Natural killer cell (primary cell): ENCODE results near the gene OR8G5. TPM values are rescaled to one million over a fixed set of nuclear protein-coding genes. Genes with fewer than 3 reads are reported as not detected.

ENCODE experiments used
- ATAC-seq, 3 donors: fragments of 150-1000 bp in 2 of 3; fragments of 200-7000 bp in 1 of 3; cut with Tn5 transposase; 1 replicate in 1 of 3; 2 replicates in 2 of 3; pipeline ENCODE4 v1.10.0; 2021; ENCODE audit warnings: mild to moderate bottlenecking in 2 of 3, moderate library complexity in 2 of 3
- DNase-seq, 2 donors: peaks; one replicate each; pipeline versions ENCODE4 v3.0.0 to v3.0.0-alpha.2; 2013 to 2021; ENCODE audit warnings: mixed read lengths in 1 of 2
- H3K27ac ChIP-seq: one replicate; pipeline ENCODE4 v1.5.1; 2013; ENCODE audit warnings: mild to moderate bottlenecking, low read length
- H3K27me3 ChIP-seq: one replicate; pipeline ENCODE4 v1.6.1; 2013; ENCODE audit warnings: low read length; ENCODE audit not compliant: control insufficient read depth, insufficient read depth
- H3K36me3 ChIP-seq: one replicate; pipeline ENCODE4 v1.6.1; 2013; ENCODE audit warnings: low read length; ENCODE audit not compliant: control insufficient read depth, insufficient read depth
- H3K4me1 ChIP-seq: one replicate; pipeline ENCODE4 v1.6.1; 2013; ENCODE audit warnings: low read length; ENCODE audit not compliant: control insufficient read depth, insufficient read depth
- H3K4me3 ChIP-seq: one replicate; pipeline ENCODE4 v1.5.1; 2013; ENCODE audit warnings: low read length
- H3K9me3 ChIP-seq: one replicate; pipeline ENCODE4 v1.6.1; 2013; ENCODE audit warnings: low read length; ENCODE audit not compliant: control insufficient read depth, insufficient read depth
- H3K27ac Mint-ChIP-seq, 2 donors: one replicate each; pipeline ENCODE4 v1.8.0; 2022; ENCODE audit warnings: mild to moderate bottlenecking in 2 of 2, mixed read lengths in 2 of 2, moderate library complexity in 1 of 2
- H3K27me3 Mint-ChIP-seq, 2 donors: one replicate each; pipeline ENCODE4 v1.8.0; 2022; ENCODE audit warnings: low read depth in 2 of 2, mixed read lengths in 2 of 2
- H3K36me3 Mint-ChIP-seq: one replicate; pipeline ENCODE4 v1.8.0; 2022; ENCODE audit warnings: mixed read lengths
- H3K4me1 Mint-ChIP-seq, 2 donors: one replicate each; pipeline ENCODE4 v1.8.0; 2022; ENCODE audit warnings: mixed read lengths in 2 of 2
- H3K4me3 Mint-ChIP-seq: one replicate; pipeline ENCODE4 v1.8.0; 2022; ENCODE audit warnings: mild to moderate bottlenecking, moderate library complexity, mixed read lengths
- H3K9me3 Mint-ChIP-seq, 2 donors: one replicate each; pipeline ENCODE4 v1.8.0; 2022; ENCODE audit warnings: mixed read lengths in 2 of 2
- CTCF ChIP-seq: fragments of 200-600 bp; IDR thresholded peaks from one replicate; pipeline ENCODE4 v1.8.0; 2022; ENCODE audit warnings: antibody characterized with exemption
- WGBS: methylation state at CpG from one replicate; pipeline ENCODE4 v1.1.7; 2013; ENCODE audit warnings: missing lambda C conversion rate; ENCODE audit not compliant: insufficient coverage; 5-methylcytosine and 5-hydroxymethylcytosine counted together
- intact Hi-C: fragments of 100-400 bp; cut with micrococcal nuclease; formaldehyde crosslinking; loops from one replicate; pipeline ENCODE4 v1.14.2; 2022
- total RNA-seq, 4 donors: library from RNA; stranded (reverse); fragments of 120-200 nt in 1 of 4; gene quantifications; one replicate each; pipeline versions ENCODE4 v1.2.3 to v1.2.4, GENCODE V29; 2013 to 2022

The OR8G5 gene
- total RNA-seq, 3 donors from 2014 or later (not counting 1 experiment from before 2014, with no cell fraction given): not detected

- ATAC-seq (no peak), DNase-seq (no peak)
- no peaks in the 10 kb centered on the region for H3K9me3 ChIP-seq
- 90% methylated on average over 4 of the region's 4 CpGs for WGBS
- TF ChIP-seq CTCF: no peak
- H3K27ac ChIP-seq: no peak overlapping the region
- Mint-ChIP-seq H3K27me3 (peaks cover 14 to 15% of the 10 kb centered on the region in 2 donors), H3K4me3 (no peak overlapping the region), H3K4me1 (no peaks in the 10 kb centered on the region), H3K36me3 (no peaks in the 10 kb centered on the region), H3K9me3 (peaks cover 0 to 2% of the 10 kb centered on the region in 2 donors), H3K27ac (no peak overlapping the region)
- intact Hi-C loops: no loop called here
- H3K27me3 ChIP-seq: no peaks in the 10 kb centered on the region
- H3K4me1 ChIP-seq: no peaks in the 10 kb centered on the region
- H3K36me3 ChIP-seq: no peaks in the 10 kb centered on the region
- no peak overlapping the region for H3K4me3 ChIP-seq
Measured at GRCh38 chr11:124313131-124313530, 57.0 kb downstream of the OR8G5 start.

- no peak for ATAC-seq
- intact Hi-C loops: no loop called here
Measured at GRCh38 chr11:124313849-124314248, 57.7 kb downstream of the OR8G5 start, which contains the start of gene OR8D1. Gene OR8D1 (minus strand): TSS chr11:124313949. CDS start chr11:124310766, 3,183 bp downstream.

GRCh38 chr11:124315052-124315451, 58.9 kb downstream of the OR8G5 start:
- Histone ChIP-seq H3K27me3 (no peaks in the 10 kb centered on the region), H3K4me1 (no peaks in the 10 kb centered on the region), H3K4me3 (no peak overlapping the region), H3K36me3 (no peaks in the 10 kb centered on the region), H3K9me3 (no peaks in the 10 kb centered on the region), H3K27ac (no peak overlapping the region)
- intact Hi-C loops: no loop called here
- Mint-ChIP-seq H3K27me3 (peaks cover 10 to 16% of the 10 kb centered on the region in 2 donors), H3K4me1 (no peaks in the 10 kb centered on the region), H3K36me3 (no peaks in the 10 kb centered on the region), H3K4me3 (no peak overlapping the region), H3K9me3 (peaks cover 0 to 5% of the 10 kb centered on the region in 2 donors), H3K27ac (no peak overlapping the region)
- TF ChIP-seq CTCF: no peak
- WGBS: 47% methylated on average over 3 of the region's 3 CpGs
- no peak for ATAC-seq
- DNase-seq: no peak

More at GRCh38 chr11:124313849-124314248, 57.7 kb downstream of the OR8G5 start, which contains the start of gene OR8D1:
- no peaks in the 10 kb centered on the region for H3K36me3 ChIP-seq
- no peaks in the 10 kb centered on the region for H3K9me3 ChIP-seq
- no CpG with 5 or more reads among the region's 2 CpGs for WGBS
- Mint-ChIP-seq H3K27ac (no peak within 1 kb of the TSS), H3K9me3 (peaks cover 0 to 2% of the 10 kb centered on the region in 2 donors), H3K36me3 (no peaks in the 10 kb centered on the region), H3K27me3 (peaks cover 8 to 11% of the 10 kb centered on the region in 2 donors), H3K4me1 (no peaks in the 10 kb centered on the region), H3K4me3 (no peak within 1 kb of the TSS)
- DNase-seq: no peak
- H3K4me1 ChIP-seq: no peaks in the 10 kb centered on the region
- H3K27me3 ChIP-seq: no peaks in the 10 kb centered on the region
- no peak within 1 kb of the TSS for H3K4me3 ChIP-seq
- no peak for TF ChIP-seq CTCF
- H3K27ac ChIP-seq: no peak within 1 kb of the TSS

Other genes starting within 250 kb of the OR8G5 start
- not detected for gene OR10G4, start 243.4 kb upstream of the OR8G5 start, total RNA-seq
- not detected for gene OR10G9, start 233.4 kb upstream of the OR8G5 start, total RNA-seq
- not detected for gene OR10G8, start 229.6 kb upstream of the OR8G5 start, total RNA-seq
- not detected for gene OR10G7, start 215.1 kb upstream of the OR8G5 start, total RNA-seq
- 10 to 100 TPM in 2 of 3 donors, 1 to 10 TPM in 1; 9.2 to 12.9 (median 11.8) TPM for gene VWA5A, start 140.9 kb upstream of the OR8G5 start, total RNA-seq
- not detected for gene OR10D3, start 73.0 kb upstream of the OR8G5 start, total RNA-seq
- not detected for gene OR8G1, start 15.3 kb upstream of the OR8G5 start, total RNA-seq
- gene OR8D1, start 57.6 kb downstream of the OR8G5 start, total RNA-seq: not detected
- gene OR8D2, start 63.8 kb downstream of the OR8G5 start, total RNA-seq: not detected
- not detected for gene OR8B2, start 128.1 kb downstream of the OR8G5 start, total RNA-seq
- not detected for gene OR8B3, start 142.6 kb downstream of the OR8G5 start, total RNA-seq
- gene OR8B4, start 168.5 kb downstream of the OR8G5 start, total RNA-seq: not detected
- gene OR8B8, start 189.3 kb downstream of the OR8G5 start, total RNA-seq: not detected